C1 segment of cervical spinal cord (tissue), 14 donors: ENCODE data around the gene NARS2.
"Not testable (repeated sequence)": the region's sequence is repeated elsewhere in the genome, so short reads cannot be mapped to it uniquely, and the experiment has no call there.

Source experiments
- DNase-seq, 14 donors: peaks; one replicate each; lab custom pipeline; 2025; lab: John Stamatoyannopoulos, UW

The NARS2 gene

GRCh38 chr11:78547931-78548705, 26.5 kb downstream of the NARS2 start:
- DNase-seq: no peak

DNA sequence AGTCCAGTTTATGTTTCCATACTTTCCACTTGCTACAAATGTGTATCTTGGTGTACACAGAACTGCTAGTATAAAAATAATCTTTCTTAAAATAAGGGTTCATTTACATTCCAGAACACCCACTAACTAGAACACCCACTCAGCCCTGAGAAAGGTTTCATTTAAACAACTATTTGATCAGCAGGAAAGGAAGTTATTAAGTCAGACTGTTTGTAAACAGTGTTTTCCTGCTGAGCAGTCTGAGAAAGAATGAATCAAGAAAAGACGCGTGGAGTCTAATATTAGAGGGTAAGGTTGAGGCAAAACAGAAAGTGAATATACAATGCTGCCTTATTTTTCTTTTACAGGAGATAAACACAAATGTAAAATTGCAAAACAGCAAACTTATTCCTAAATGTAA, 32.7 kb downstream of the NARS2 start:
- DNase-seq: no peak

DNA sequence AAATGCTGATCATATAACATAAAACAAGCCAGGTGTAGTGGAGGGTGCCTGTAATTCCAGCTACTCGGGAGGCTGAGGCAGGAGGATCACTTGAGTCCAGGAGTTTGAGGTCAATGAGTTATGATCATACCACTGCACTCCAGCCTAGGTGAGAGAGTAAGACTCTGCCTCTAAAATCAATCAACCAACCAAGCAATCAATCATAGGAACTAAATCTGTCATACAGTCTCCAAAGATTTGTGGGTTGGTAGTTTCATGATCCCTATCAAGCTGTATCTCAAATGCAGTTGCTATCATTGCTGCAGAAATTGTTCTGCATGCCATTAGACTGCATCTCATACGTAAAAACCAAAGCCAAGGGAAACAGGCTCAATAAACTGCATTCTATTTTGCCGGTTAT, 33.1 kb downstream of the NARS2 start:
- DNase-seq: no peak

DNA sequence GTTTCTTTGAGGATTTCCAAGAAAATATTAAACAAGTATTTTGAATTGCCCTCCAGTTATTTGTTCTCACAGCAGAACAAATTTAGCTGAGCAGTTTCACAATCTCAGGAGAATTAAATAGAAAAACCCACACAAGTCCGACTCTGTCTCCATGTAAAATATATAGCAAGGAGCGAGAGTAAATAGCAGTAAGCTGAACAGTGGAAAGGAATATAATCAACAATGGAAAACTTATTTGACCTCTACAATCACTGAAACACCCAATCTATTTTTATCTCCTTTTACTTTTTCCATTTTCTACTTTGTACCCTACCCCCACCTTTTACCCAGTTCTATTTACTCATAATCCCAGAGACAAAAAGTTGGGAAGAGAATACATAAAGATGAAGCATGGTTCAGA, 34.4 kb downstream of the NARS2 start:
- DNase-seq: no peak

GRCh38 chr11:78539506-78539905, 35.2 kb downstream of the NARS2 start:
- no peak for DNase-seq

DNA sequence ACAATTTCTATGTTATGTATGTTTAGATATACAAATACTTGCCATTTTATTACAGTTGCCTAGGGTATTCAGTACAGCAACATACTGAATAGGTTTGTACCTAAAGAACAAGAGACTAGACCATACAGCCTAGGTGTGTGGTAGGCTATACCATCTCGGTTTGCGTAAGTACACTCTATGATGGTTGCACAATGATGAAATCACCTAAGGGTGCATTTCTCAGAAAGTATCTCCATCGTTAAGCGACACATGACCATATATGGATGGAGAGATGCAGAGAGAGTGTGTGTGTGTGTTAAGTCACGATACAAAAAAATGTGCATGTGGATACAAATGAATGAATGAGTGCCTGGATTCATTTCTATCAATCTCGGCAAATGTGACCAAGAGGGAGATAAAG, 37.7 kb downstream of the NARS2 start:
- DNase-seq: no peak

DNA sequence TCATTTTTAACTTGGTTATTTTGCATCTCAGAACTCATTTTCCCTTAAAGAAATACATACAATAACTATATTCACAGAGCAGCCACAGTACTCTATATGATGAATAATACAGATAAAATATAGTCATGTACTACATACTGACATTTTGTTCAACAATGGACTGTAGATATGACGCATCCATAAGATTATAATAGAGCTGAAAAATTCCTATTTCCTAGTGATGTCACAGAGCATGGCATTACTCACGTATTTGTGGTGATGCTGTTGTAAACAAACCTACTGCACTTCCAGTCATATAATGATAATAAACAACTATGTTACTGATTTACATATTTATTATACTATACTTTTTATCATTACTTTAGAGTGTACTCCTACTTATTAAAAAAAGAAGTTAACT, 38.7 kb downstream of the NARS2 start:
- DNase-seq: no peak

DNA sequence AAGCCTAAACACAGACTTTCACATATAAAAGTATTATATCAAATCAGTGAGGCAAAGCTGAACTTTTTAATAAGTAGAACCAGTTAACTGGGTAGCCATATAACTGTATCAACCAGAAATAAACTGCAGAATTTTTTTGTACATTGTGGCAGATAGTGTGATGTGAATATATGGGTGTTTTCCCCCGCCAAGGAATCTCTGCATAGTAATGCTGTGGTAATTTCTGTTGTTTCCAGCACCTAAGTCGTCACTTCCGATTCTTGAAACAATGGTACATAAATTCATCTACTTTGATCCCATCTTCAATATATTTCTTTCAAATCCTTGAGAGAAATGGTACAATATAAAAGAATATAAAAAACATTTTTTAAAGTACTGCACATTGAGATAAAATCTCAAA, 39.6 kb downstream of the NARS2 start:
- DNase-seq: no peak

GRCh38 chr11:78533399-78533798, 41.3 kb downstream of the NARS2 start:
- no peak for DNase-seq

- DNase-seq: no peak
Observed at GRCh38 chr11:78532991-78533390, 41.7 kb downstream of the NARS2 start.

GRCh38 chr11:78526497-78527146, 48.0 kb downstream of the NARS2 start:
- DNase-seq: no peak

GRCh38 chr11:78525720-78526119, 48.9 kb downstream of the NARS2 start:
- DNase-seq: no peak

DNA sequence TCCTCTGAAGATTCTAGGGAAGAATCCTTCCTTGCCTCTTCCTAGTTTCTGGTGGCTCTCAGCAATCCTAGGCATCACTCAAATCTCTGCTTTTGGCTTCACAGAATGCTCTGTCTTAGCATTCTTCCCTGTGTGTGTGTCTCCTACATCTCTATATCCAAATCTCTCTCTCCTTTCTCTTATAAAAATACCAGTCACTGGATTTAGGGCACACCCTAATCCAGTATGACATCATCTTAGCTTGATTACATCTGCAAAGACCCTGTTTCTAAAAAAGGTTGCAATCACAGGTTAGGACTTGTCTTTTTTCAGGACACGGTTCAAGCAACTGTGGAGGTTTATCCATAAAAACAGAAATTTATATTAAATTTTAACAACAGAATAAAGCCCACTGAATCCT, 54.4 kb downstream of the NARS2 start:
- no peak for DNase-seq

DNA sequence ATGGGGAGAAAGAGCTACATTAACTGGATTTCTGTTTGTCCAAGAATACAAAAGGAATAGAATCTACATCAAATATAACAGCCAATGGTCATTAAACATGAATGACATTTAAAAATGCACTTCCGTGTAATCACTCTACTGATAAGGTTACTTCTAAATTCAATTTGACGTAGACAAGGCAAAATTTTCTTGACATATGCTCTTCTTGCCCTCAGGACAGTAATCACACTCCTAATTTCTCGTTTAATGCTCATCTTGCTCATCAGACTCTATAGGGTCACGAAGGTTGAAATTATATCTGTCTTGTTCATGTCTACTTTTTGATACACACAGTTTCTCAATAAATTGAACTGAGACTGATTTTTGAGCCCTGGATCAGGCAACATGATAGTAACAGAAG, 58.4 kb downstream of the NARS2 start:
- no peak for DNase-seq

DNA sequence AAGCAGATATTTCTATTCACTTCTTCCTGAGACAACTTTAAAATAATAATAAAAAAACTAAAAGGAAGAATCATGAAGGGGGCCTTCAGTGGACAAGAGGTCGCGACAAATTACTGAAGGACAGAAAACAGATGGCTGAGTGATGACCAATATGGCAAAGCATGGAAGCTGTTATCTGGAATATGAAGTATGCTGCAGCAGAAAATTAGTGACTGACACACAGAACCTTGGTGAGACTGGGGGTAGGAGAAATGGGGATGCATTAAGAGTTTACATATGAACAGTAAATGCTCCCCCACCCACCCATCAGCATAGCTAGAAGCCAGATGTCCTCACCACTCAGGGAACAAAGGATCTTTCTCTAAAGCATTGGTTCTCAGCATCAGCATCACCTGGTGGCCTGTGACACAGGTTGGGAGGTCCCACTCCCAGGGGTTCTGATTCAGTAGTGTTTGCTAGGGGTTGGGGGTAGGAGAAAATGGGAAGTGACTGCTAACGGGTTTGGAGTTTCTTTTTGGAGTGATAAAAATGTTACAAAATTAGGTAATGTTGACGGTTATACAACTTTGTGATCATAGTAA, 59.7 kb downstream of the NARS2 start:
- no peak for DNase-seq

DNA sequence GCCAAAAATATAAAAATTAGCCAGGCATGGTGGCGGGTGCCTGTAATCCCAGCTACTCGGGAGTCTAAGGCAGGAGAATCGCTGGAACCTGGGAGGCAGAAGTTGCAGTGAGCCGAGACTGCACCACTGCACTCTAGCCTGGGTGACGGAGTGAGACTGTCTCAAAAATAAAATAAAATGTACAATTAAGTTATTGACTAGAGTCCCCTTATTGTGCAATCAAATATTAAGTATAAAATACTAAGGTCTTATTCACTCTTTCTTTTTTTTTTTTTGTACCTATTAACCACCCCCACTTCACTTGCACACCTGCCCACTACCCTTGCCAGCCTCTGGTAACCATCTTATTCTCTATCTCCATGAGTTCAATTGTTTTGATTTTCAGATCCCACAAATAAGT, 61.6 kb downstream of the NARS2 start:
- DNase-seq: not testable (repeated sequence)

DNA sequence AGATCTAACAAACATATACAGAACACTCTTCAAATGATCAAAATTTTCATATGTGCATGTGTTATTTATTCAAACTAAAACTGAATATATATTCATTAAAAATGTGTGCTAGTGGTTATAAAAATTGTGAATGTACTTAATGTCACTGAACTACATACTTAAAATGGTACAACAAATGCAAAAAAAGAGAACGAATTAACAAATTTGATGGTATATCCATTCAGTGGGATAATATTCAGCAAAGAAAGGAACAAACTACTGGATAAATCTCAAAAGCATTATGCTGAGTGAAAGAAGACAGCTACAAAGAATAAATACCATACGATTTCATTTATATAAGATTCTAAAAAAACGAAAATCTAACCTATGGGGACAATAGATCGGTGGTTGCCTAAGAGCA, 64.1 kb downstream of the NARS2 start:
- no peak for DNase-seq

- no peak for DNase-seq
Observed at GRCh38 chr11:78510025-78510596, 64.6 kb downstream of the NARS2 start.

- no peak for DNase-seq
Observed at GRCh38 chr11:78504708-78505107, 70.0 kb downstream of the NARS2 start.

- no peak for DNase-seq
Observed at GRCh38 chr11:78504181-78504580, 70.5 kb downstream of the NARS2 start.

GRCh38 chr11:78499971-78500370, 74.7 kb downstream of the NARS2 start:
- no peak for DNase-seq

DNA sequence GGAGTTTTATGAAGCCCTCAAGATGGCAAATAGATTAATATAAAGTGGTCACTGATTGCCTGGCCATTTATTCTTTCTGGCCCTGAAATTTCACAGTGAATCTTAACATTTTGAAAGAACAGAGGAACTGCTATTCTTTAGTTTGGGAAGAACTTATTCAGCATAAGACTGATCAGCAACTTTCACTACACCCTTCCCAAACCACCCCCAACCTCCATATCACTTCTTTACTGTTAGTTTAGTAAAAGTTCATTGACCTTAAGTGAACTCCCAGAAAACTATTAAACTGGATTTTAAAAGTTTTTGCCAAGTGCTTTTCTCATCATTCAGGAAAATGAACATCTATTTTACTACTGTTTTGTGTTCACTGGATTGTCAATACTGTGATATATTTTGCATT, 77.4 kb downstream of the NARS2 start:
- no peak for DNase-seq
